H1 (cell line): ENCODE data around the gene KIF21A. TPM values are rescaled to one million over a fixed set of nuclear protein-coding genes. Genes with fewer than 3 reads are reported as not detected.

Source experiments
- CTCF ChIA-PET: fragments of 300-600 bp; sonication (Branson Sonifier 250); formaldehyde crosslinking; loops from one replicate; lab custom pipeline; 2021; ENCODE audit not compliant: partially characterized antibody; lab: Charles Lee
- POLR2A ChIA-PET: fragments of 300-600 bp; sonication (Branson Sonifier 250); formaldehyde crosslinking; loops from one replicate; lab custom pipeline; 2021; ENCODE audit warnings: inconsistent platforms; ENCODE audit not compliant: partially characterized antibody; lab: Charles Lee
- DNase-seq, 2 experiments: peaks; one replicate each; pipeline versions ENCODE4 v3.0.0 to v3.0.0-alpha.2; 2010 to 2022; ENCODE audit warnings: low spot score in 2 of 2, low read depth in 1 of 2, mixed read lengths in 1 of 2
- FAIRE-seq: peaks from 2 replicates; lab custom pipeline; 2011; peaks lifted over from hg19 to GRCh38; lab: Jason Lieb, UNC
- H2AFZ ChIP-seq: 2 replicates; pipeline ENCODE4 v1.8.1; 2012; ENCODE audit warnings: low read length, inconsistent platforms
- H2AK5ac ChIP-seq: 2 replicates; pipeline ENCODE4 v1.6.1; 2013; ENCODE audit warnings: low read depth, low read length
- H2BK120ac ChIP-seq: replicated peaks from 2 replicates; pipeline ENCODE3; 2013; ENCODE audit warnings: low read depth, low read length, inconsistent platforms
- H2BK12ac ChIP-seq: 2 replicates; pipeline ENCODE4 v1.6.1; 2013; ENCODE audit warnings: low read depth, low read length
- H2BK15ac ChIP-seq: 2 replicates; pipeline ENCODE4 v1.6.1; 2013; ENCODE audit warnings: low read length
- H2BK20ac ChIP-seq: 2 replicates; pipeline ENCODE4 v1.6.1; 2013; ENCODE audit warnings: low read length
- H2BK5ac ChIP-seq: 2 replicates; pipeline ENCODE4 v1.6.1; 2013; ENCODE audit warnings: low read depth, low read length
- H3K14ac ChIP-seq: 2 replicates; pipeline ENCODE4 v1.6.1; 2013; ENCODE audit warnings: inconsistent platforms; ENCODE audit not compliant: insufficient read length
- H3K18ac ChIP-seq: 2 replicates; pipeline ENCODE4 v1.6.1; 2013; ENCODE audit warnings: low read length; ENCODE audit errors: extremely low read depth
- H3K23ac ChIP-seq: 2 replicates; pipeline ENCODE4 v1.6.1; 2013; ENCODE audit warnings: inconsistent platforms; ENCODE audit not compliant: insufficient read length
- H3K23me2 ChIP-seq: 2 replicates; pipeline ENCODE4 v1.6.1; 2013; ENCODE audit warnings: low read depth, low read length
- H3K27ac ChIP-seq: 2 replicates; pipeline ENCODE4 v1.6.1; 2011; ENCODE audit warnings: low read depth, low read length, inconsistent platforms
- H3K27me3 ChIP-seq, 4 experiments: replicated peaks in 1 of 4; 1 replicate in 1 of 4; 2 replicates in 3 of 4; pipeline versions ENCODE4 v1.6.1 to v1.8.1; 2011 to 2013; ENCODE audit warnings: low read length in 3 of 4, mild to moderate bottlenecking in 3 of 4, inconsistent platforms in 2 of 4, mixed read lengths in 2 of 4, moderate library complexity in 1 of 4; ENCODE audit not compliant: control insufficient read depth in 3 of 4, insufficient read depth in 3 of 4; ENCODE audit errors: extremely low read depth in 1 of 4
- H3K36me3 ChIP-seq, 4 experiments: 2 replicates each; pipeline versions ENCODE4 v1.6.1 to v1.8.1; 2011 to 2013; ENCODE audit warnings: mild to moderate bottlenecking in 4 of 4, low read length in 3 of 4, moderate library complexity in 2 of 4, control low read depth in 1 of 4, inconsistent platforms in 1 of 4; ENCODE audit not compliant: insufficient read depth in 4 of 4, control insufficient read depth in 2 of 4
- H3K4ac ChIP-seq: replicated peaks from 2 replicates; pipeline ENCODE3; 2013; ENCODE audit warnings: low read length, low read depth, mixed read lengths, inconsistent platforms; ENCODE audit not compliant: insufficient read length
- H3K4me1 ChIP-seq, 4 experiments: replicated peaks in 1 of 4; 1 replicate in 1 of 4; 2 replicates in 3 of 4; pipeline versions ENCODE4 v1.6.1 to v1.8.1; 2011 to 2013; ENCODE audit warnings: low read length in 3 of 4, inconsistent platforms in 2 of 4, mixed read lengths in 1 of 4; ENCODE audit not compliant: insufficient read depth in 4 of 4, control insufficient read depth in 3 of 4
- H3K4me2 ChIP-seq, 2 experiments: 2 replicates each; pipeline versions ENCODE4 v1.6.1 to v1.8.1; 2011 to 2013; ENCODE audit warnings: low read depth in 2 of 2, low read length in 2 of 2, control low read depth in 1 of 2, inconsistent platforms in 1 of 2, mild to moderate bottlenecking in 1 of 2; ENCODE audit not compliant: insufficient read depth in 1 of 2
- H3K4me3 ChIP-seq, 4 experiments: fragments of 200-600, 300-600 bp in 1 of 4; sonication (generic), shearing (Covaris generic), sonication (Bioruptor Twin) in 1 of 4; 2 replicates each; pipeline versions ENCODE4 v1.5.1 to v1.8.1; 2011 to 2016; ENCODE audit warnings: low read length in 4 of 4, low read depth in 3 of 4, control low read depth in 2 of 4, inconsistent platforms in 2 of 4, mild to moderate bottlenecking in 2 of 4, mixed read lengths in 1 of 4, moderate library complexity in 1 of 4; ENCODE audit not compliant: insufficient read depth in 2 of 4; ENCODE audit errors: extremely low read depth in 1 of 4
- H3K56ac ChIP-seq: replicated peaks from 2 replicates; pipeline ENCODE3; 2013; ENCODE audit warnings: low read depth, mild to moderate bottlenecking, mixed read lengths, low read length, inconsistent platforms; ENCODE audit not compliant: insufficient read length
- H3K79me1 ChIP-seq: 2 replicates; pipeline ENCODE4 v1.6.1; 2013; ENCODE audit warnings: low read depth, low read length, control low read depth
- H3K79me2 ChIP-seq, 2 experiments: 2 replicates each; pipeline versions ENCODE4 v1.6.1 to v1.8.1; 2012 to 2013; ENCODE audit warnings: low read length in 2 of 2, mild to moderate bottlenecking in 2 of 2, inconsistent platforms in 1 of 2; ENCODE audit not compliant: insufficient read depth in 2 of 2, control insufficient read depth in 1 of 2
- H3K9ac ChIP-seq, 4 experiments: replicated peaks in 1 of 4; 1 replicate in 1 of 4; 2 replicates in 3 of 4; pipeline versions ENCODE4 v1.6.1 to v1.8.1; 2011 to 2013; ENCODE audit warnings: low read depth in 3 of 4, low read length in 3 of 4, control low read depth in 2 of 4, mild to moderate bottlenecking in 2 of 4, moderate library complexity in 2 of 4, inconsistent platforms in 1 of 4; ENCODE audit errors: extremely low read depth in 1 of 4
- H3K9me3 ChIP-seq, 2 experiments: 2 replicates each; pipeline versions ENCODE4 v1.6.1 to v1.8.1; 2012 to 2013; ENCODE audit warnings: mild to moderate bottlenecking in 2 of 2, moderate library complexity in 2 of 2, control low read depth in 1 of 2, inconsistent platforms in 1 of 2, low read depth in 1 of 2, low read length in 1 of 2, mixed read lengths in 1 of 2; ENCODE audit not compliant: insufficient read depth in 2 of 2
- H4K20me1 ChIP-seq, 2 experiments: replicated peaks in 1 of 2; 2 replicates each; pipeline versions ENCODE3 to v1.8.1; 2011 to 2013; ENCODE audit warnings: inconsistent platforms in 2 of 2, low read length in 2 of 2, mild to moderate bottlenecking in 1 of 2; ENCODE audit not compliant: insufficient read depth in 2 of 2, control insufficient read depth in 1 of 2
- H4K5ac ChIP-seq: 2 replicates; pipeline ENCODE4 v1.6.1; 2013; ENCODE audit warnings: low read length, low read depth, mixed read lengths, inconsistent platforms; ENCODE audit not compliant: insufficient read length
- H4K8ac ChIP-seq: 2 replicates; pipeline ENCODE4 v1.8.0; 2013; ENCODE audit warnings: mild to moderate bottlenecking, moderate library complexity, low read length, inconsistent platforms; ENCODE audit not compliant: insufficient read depth; ENCODE audit errors: extremely low read depth
- H4K91ac ChIP-seq: replicated peaks from 2 replicates; pipeline ENCODE3; 2013; ENCODE audit warnings: low read length, mixed read lengths, inconsistent platforms; ENCODE audit not compliant: insufficient read length
- ASH2L ChIP-seq: fragments of 200-600, 300-600 bp; sonication (generic); IDR thresholded peaks from one replicate; pipeline ENCODE4 v1.7.1; 2017; ENCODE audit warnings: low read length
- BRCA1 ChIP-seq: IDR thresholded peaks from 2 replicates; pipeline ENCODE4 v1.6.1; 2012; ENCODE audit warnings: low read depth, low read length, improper control_type of control experiment
- CBX5 ChIP-seq: fragments of 300-800, 300-1000 bp; sonication (generic); IDR thresholded peaks from 2 replicates; pipeline ENCODE4 v1.7.1; 2016; ENCODE audit warnings: antibody characterized with exemption, low read length, low read depth
- GTF2F1 ChIP-seq: IDR thresholded peaks from 2 replicates; pipeline ENCODE4 v1.6.1; 2012; ENCODE audit warnings: low read depth, low read length, improper control_type of control experiment, borderline replicate concordance
- HDAC6 ChIP-seq: IDR thresholded peaks from one replicate; pipeline ENCODE4 v1.7.1; 2012; ENCODE audit warnings: low read depth, mild to moderate bottlenecking, inconsistent platforms, low read length, moderate library complexity
- KDM4A ChIP-seq: IDR thresholded peaks from one replicate; pipeline ENCODE4 v1.7.1; 2012; ENCODE audit warnings: low read depth, mild to moderate bottlenecking, moderate library complexity, low read length, inconsistent platforms; ENCODE audit not compliant: severe bottlenecking
- POLR2A ChIP-seq, 2 experiments: IDR thresholded peaks; 1 replicate in 1 of 2; 2 replicates in 1 of 2; pipeline ENCODE4 v1.6.1; 2011; ENCODE audit warnings: low read depth in 2 of 2, low read length in 2 of 2, mild to moderate bottlenecking in 2 of 2; ENCODE audit errors: control extremely low read depth in 1 of 2
- RXRA ChIP-seq: IDR thresholded peaks from 2 replicates; pipeline ENCODE4 v1.6.1; 2011; ENCODE audit warnings: low read depth, mild to moderate bottlenecking, low read length, moderate library complexity; ENCODE audit not compliant: insufficient read depth
- SIN3A ChIP-seq, 2 experiments: IDR thresholded peaks in 1 of 2; conservative IDR thresholded peaks in 1 of 2; 2 replicates each; pipeline ENCODE4 v1.6.1; 2011 to 2012; ENCODE audit warnings: low read length in 2 of 2, improper control_type of control experiment in 1 of 2, low read depth in 1 of 2, mild to moderate bottlenecking in 1 of 2
- SIRT6 ChIP-seq: IDR thresholded peaks from one replicate; pipeline ENCODE4 v1.7.1; 2012; ENCODE audit warnings: low read length, inconsistent platforms
- SP4 ChIP-seq: IDR thresholded peaks from 2 replicates; pipeline ENCODE4 v1.6.1; 2012; ENCODE audit warnings: low read length, inconsistent platforms
- SUZ12 ChIP-seq: fragments of 200-600 bp; sonication (generic); IDR thresholded peaks from 2 replicates; pipeline ENCODE4 v1.6.1; 2012; ENCODE audit warnings: mild to moderate bottlenecking, inconsistent platforms, low read length, moderate library complexity, mixed read lengths
- TBP ChIP-seq: IDR thresholded peaks from 2 replicates; pipeline ENCODE4 v1.6.1; 2011; ENCODE audit warnings: low read depth, low read length, improper control_type of control experiment
- WGBS, 2 experiments: shearing (Covaris generic) in 1 of 2; methylation state at CpG; one replicate each; pipeline versions ENCODE4 v1.1.6 to v1.1.7; 2013 to 2015; ENCODE audit warnings: low lambda C conversion rate in 2 of 2, mixed read lengths in 2 of 2, inconsistent platforms in 1 of 2, low coverage in 1 of 2, missing lambda C conversion rate in 1 of 2; ENCODE audit not compliant: insufficient replicate concordance in 2 of 2, insufficient coverage in 1 of 2, insufficient read length in 1 of 2; ENCODE audit errors: extremely low coverage in 1 of 2, missing lambda C conversion rate in 1 of 2; 5-methylcytosine and 5-hydroxymethylcytosine counted together
- polyA plus RNA-seq, 7 experiments: library from polyadenylated mRNA; depleted of rRNA in 3 of 7; stranded (reverse) in 5 of 7; unstranded in 2 of 7; fragments of >200 nt in 5 of 7; fragments of 200-250 nt in 2 of 7; gene quantifications; 1 replicate in 5 of 7; 2 replicates in 1 of 7; 4 replicates in 1 of 7; pipeline versions ENCODE4 v1.2.1 to v1.2.3, GENCODE V29; 2011 to 2013; ENCODE audit warnings: missing spikeins in 2 of 7, mixed read lengths in 2 of 7
- total RNA-seq: library from RNA; stranded (reverse); fragmentation: NEBNext Ultra II Directional; extraction: Animal tissue kit (Norgen Biotek cat#: 25700); gene quantifications from 2 replicates; pipeline ENCODE4 v1.2.1, GENCODE V29; 2021

Gene KIF21A
- total and polyA plus RNA-seq, 2 of the 8 experiments (the other 6 are each of a cell fraction or from before 2014, with no cell fraction given) = 10.0 to 26.0 TPM

- no peak overlapping the region for H2AFZ ChIP-seq
- H3K27me3 ChIP-seq = no peaks in the 10 kb centered on the region
- no peak overlapping the region for H2BK20ac ChIP-seq
- no peak overlapping the region for H3K4me2 ChIP-seq
- H3K27ac ChIP-seq = no peak overlapping the region
- CTCF ChIA-PET = interaction anchor here (1.0 to 1.6 kb wide), 3 partner anchors 9 to 38 kb away, joined by 3 to 5 read pairs (median 3); no protein-coding TSS in a partner anchor
- no peak for DNase-seq
- H2BK15ac ChIP-seq = no peak overlapping the region
- no peak overlapping the region for H3K4ac ChIP-seq
- no peaks in the 10 kb centered on the region for H3K9me3 ChIP-seq
- no peak overlapping the region for H4K5ac ChIP-seq
- H2BK12ac ChIP-seq = no peak overlapping the region
- H3K4me1 ChIP-seq = peaks cover 0 to 4% (median 2%) of the 10 kb centered on the region in 4 experiments; a peak in 3 of 7 replicates
- no peaks in the 10 kb centered on the region for H3K79me1 ChIP-seq
- H4K91ac ChIP-seq = no peak overlapping the region
- H3K36me3 ChIP-seq = no peaks in the 10 kb centered on the region
- H3K9ac ChIP-seq = no peak overlapping the region
- TF ChIP-seq HDAC6 = no peak
- TF ChIP-seq BRCA1 = no peak
- no peak for TF ChIP-seq SIN3A (conservative IDR thresholded peaks at IDR 0.05 in 1 of 2, IDR thresholded peaks at IDR 0.05 in 1 of 2; ENCODE audit: low read depth in 1 of 2, low read length in 2 of 2)
- TF ChIP-seq GTF2F1 = no peak
- no peak for TF ChIP-seq SUZ12
- TF ChIP-seq CBX5 = no peak
- no peak for TF ChIP-seq ASH2L
- TF ChIP-seq RXRA = no peak
- no peak for TF ChIP-seq KDM4A
- TF ChIP-seq SIRT6 = no peak
- TF ChIP-seq TBP = no peak
- TF ChIP-seq POLR2A (IDR thresholded peaks at IDR 0.05; ENCODE audit: control extremely low read depth in 1 of 2, low read depth in 2 of 2, low read length in 2 of 2) = no peak
- TF ChIP-seq SP4 = no peak
- H2BK120ac ChIP-seq = no peak overlapping the region
- no peak overlapping the region for H3K56ac ChIP-seq
- WGBS, 2 experiments = 100% methylated on average over 1 of the region's 1 CpG; no CpG with 5 or more reads in 1 of the 2 experiments
- no peak overlapping the region for H3K18ac ChIP-seq
- H3K23me2 ChIP-seq = no peaks in the 10 kb centered on the region
- peaks cover 0 to 20% of the 10 kb centered on the region in 2 experiments; a peak in 2 of 4 replicates for H3K79me2 ChIP-seq
- H4K20me1 ChIP-seq = no peaks in the 10 kb centered on the region
- no peak overlapping the region for H3K23ac ChIP-seq
- FAIRE-seq = no peak
- no peak overlapping the region for H3K14ac ChIP-seq
- H2AK5ac ChIP-seq = no peak overlapping the region
- POLR2A ChIA-PET = interaction anchor here (0.9 kb wide), 1 partner anchor 10 kb away, joined by 4 read pairs; no protein-coding TSS in a partner anchor
- H2BK5ac ChIP-seq = no peak overlapping the region
- H4K8ac ChIP-seq = no peak overlapping the region
- no peak overlapping the region for H3K4me3 ChIP-seq
Observed at GRCh38 chr12:39404000-39404399, 38.9 kb downstream of the KIF21A start.
